Fibroblast of the aortic adventitia (primary cell): ENCODE results near the gene IDE. TPM values are rescaled to one million over a fixed set of nuclear protein-coding genes. Genes with fewer than 3 reads are reported as not detected.
"Not testable (repeated sequence)": the region's sequence is repeated elsewhere in the genome, so short reads cannot be mapped to it uniquely, and the experiment has no call there.

Experiments used
- DNase-seq: peaks from one replicate; pipeline ENCODE4 v3.0.0-alpha.2; 2010; ENCODE audit warnings: low read depth
- H3K4me3 ChIP-seq: 2 replicates; pipeline ENCODE4 v1.5.1; 2011; ENCODE audit warnings: low read depth, mild to moderate bottlenecking, control low read depth, low read length, moderate library complexity
- total RNA-seq: library from RNA; depleted of rRNA; stranded (reverse); fragments of >200 nt; gene quantifications from 2 replicates; pipeline ENCODE4 v1.2.3, GENCODE V29; 2012; ENCODE audit warnings: low replicate concordance
- TF ChIP-seq, protein P1 (sequence below): IDR thresholded peaks from 2 replicates; pipeline ENCODE4 v1.5.1; 2011; ENCODE audit warnings: mild to moderate bottlenecking, low read length, control low read depth, inconsistent platforms; ENCODE audit not compliant: insufficient read depth

IDE gene
- total RNA-seq, 1 donor: 44.7 TPM

DNA sequence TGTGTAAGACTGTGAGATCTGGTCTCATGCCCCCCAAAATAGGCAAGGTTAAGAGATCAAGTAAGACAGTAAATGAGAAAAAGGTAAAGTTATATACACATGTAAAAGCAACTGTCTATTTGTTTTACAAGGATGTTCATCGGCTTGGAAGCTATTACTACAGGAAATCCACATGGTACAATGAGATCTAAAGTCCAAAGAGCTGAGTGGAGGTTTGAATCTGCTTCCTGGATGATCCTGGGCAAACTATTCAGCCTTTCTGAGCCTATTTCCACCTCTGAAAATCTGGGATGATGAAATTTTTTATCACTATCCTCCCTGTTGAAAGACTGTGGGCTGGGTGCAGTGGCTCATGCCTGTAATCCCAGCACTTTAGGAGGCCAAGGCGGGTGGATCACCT, 123.0 kb downstream of the IDE start:
- TF ChIP-seq, protein P1, sequence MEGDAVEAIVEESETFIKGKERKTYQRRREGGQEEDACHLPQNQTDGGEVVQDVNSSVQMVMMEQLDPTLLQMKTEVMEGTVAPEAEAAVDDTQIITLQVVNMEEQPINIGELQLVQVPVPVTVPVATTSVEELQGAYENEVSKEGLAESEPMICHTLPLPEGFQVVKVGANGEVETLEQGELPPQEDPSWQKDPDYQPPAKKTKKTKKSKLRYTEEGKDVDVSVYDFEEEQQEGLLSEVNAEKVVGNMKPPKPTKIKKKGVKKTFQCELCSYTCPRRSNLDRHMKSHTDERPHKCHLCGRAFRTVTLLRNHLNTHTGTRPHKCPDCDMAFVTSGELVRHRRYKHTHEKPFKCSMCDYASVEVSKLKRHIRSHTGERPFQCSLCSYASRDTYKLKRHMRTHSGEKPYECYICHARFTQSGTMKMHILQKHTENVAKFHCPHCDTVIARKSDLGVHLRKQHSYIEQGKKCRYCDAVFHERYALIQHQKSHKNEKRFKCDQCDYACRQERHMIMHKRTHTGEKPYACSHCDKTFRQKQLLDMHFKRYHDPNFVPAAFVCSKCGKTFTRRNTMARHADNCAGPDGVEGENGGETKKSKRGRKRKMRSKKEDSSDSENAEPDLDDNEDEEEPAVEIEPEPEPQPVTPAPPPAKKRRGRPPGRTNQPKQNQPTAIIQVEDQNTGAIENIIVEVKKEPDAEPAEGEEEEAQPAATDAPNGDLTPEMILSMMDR: no peak
- H3K4me3 ChIP-seq: no peak overlapping the region
- DNase-seq: no peak

DNA sequence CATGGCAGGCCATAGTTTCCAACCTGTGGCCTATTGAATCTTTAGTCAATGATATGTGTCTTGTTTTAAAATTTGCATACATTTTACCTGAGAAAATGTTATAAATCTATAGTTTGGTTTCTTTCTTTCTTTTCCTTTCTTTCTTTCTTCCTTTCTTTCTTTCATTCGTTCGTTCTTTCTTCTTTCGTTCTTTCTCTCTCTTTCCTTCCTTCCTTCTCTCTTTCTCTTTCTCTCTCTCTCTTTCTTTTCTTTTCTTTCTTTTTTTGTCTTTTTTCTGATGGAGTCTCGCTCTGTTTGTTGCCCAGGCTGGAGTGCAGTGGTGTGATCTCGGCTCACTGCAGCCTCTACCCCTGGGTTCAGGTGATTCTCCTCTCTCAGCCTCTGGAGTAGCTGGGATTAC, 133.3 kb downstream of the IDE start:
- no peak for DNase-seq
- H3K4me3 ChIP-seq: no peak overlapping the region
- TF ChIP-seq, protein P1: no peak

DNA sequence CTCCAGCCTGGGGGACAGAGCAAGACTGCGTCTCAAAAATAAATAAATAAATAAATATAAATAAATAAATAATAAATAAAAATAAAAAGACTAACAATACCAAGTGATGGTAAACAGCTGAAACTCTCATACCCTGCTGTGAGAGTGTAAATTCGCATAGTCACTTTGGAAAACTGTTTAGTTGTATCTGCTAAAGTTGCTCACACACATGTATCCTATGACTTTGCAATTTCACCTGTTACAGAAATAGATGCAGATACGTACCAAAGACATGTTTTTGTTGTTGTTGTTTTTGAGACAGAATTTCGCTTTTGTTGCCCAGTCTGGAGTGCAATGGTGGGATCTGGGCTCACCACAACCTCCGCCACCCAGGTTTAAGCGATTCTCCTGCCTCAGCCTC, 135.7 kb downstream of the IDE start:
- DNase-seq: no peak
- TF ChIP-seq, protein P1: no peak
- no peak overlapping the region for H3K4me3 ChIP-seq

DNA sequence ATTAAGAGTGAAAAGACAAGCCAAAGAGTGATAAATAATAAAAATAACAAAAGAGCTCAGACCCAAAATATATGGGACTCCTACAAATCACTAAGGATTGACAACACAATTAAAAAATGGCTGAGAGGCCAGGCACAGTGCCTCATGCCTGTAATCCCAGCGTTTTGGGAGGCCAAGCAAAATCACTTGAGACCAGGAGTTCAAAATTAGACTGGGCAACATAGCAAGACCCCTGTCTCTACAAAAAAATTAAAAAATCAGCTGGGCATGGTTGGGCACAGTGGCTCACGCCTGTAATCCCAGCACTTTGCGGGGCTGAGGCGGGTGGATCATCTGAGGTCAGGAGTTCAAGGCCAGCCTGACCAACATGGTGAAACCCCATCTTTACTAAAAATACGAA, 137.3 kb downstream of the IDE start:
- no peak for DNase-seq
- TF ChIP-seq, protein P1: no peak
- H3K4me3 ChIP-seq: no peak overlapping the region

DNA sequence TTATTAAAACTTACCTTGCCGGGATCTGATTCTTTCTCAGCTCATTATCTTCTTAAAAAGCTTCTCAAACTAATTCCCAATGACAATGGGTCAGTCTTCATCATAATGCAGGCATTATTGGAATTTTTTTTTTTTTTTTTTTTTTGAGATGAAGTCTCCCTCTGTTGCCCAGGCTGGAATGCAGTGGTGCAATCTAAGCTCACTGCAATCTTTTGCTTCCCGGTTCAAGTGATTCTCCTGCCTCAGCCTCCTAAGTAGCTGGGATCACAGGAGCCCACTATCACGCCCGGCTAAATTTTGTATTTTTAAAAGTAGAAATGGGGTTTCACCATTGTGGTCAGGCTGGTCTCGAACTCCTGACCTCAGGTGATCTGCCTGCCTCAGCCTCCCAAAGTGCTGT, 137.8 kb downstream of the IDE start:
- DNase-seq, H3K4me3 ChIP-seq: not testable (repeated sequence)

DNA sequence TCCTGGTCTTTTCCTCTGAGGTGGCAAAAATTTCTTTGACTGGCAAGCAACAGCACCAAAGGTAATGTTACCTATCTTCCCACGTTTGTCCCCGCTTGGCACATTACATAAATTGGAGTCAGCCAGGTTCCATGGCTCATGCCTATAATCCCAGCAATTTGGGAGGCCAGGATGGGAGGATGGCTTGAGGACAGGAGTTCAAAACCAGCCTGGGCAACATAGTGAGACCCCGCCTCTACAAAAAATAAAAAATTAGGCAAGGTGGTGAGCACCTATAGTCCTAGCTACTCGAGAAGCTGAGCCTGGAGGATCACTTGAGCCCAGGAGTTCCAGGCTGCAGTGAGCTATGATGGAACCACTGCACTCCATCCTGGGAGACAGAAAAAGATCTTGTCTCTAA, 139.5 kb downstream of the IDE start:
- no peak for DNase-seq
- H3K4me3 ChIP-seq: no peak overlapping the region
- TF ChIP-seq, protein P1: no peak

DNA sequence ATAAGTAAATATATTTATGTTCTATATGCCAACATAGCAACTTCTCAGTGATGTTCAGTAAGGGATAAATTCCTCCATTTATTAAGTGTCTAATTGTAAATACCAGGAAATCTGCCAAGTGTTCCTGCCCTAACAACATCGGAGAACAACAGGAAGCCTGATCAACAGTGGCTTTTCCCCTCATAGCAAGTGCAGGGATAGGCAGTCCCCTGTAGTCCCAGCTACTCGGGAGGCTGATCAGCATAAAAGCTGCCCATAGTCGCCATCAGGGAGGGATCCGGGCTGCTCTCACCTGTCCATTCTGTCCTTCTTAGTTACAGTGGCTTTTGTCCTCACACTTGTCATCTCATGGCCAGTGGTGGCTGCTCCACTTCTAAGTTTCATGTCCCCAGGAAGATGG, 141.3 kb downstream of the IDE start:
- H3K4me3 ChIP-seq: no peak overlapping the region
- TF ChIP-seq, protein P1: no peak
- DNase-seq: no peak
